ENCODE measurements around the gene NRXN3. TPM values are rescaled to one million over a fixed set of nuclear protein-coding genes. Genes with fewer than 3 reads are reported as not detected.

Gene NRXN3
- total RNA-seq, 1 experiment from 2014 or later, result not detected

GRCh38 chr14:79084861-79085260, 914.7 kb downstream of the NRXN3 start:
- Histone ChIP-seq H3K4me2 (no peak overlapping the region), H2AFZ (no peak overlapping the region), H3K79me2 (ENCODE audit: low read depth) (no peaks in the 10 kb centered on the region), H3K4me3 (no peak overlapping the region), H3K9me2 (ENCODE audit: insufficient read depth) (no peaks in the 10 kb centered on the region), H3K27me3 (ENCODE audit: insufficient read depth, low read depth) (no peaks in the 10 kb centered on the region), H3F3A (ENCODE audit: insufficient read depth, low read depth) (no peaks in the 10 kb centered on the region), H4K20me1 (ENCODE audit: insufficient read depth) (no peaks in the 10 kb centered on the region), H3K27ac (no peak overlapping the region), H3K4me1 (replicated peaks; ENCODE audit: insufficient read depth) (no peaks in the 10 kb centered on the region), H3K36me3 (ENCODE audit: low read depth) (no peaks in the 10 kb centered on the region), H3K9me3 (ENCODE audit: insufficient read depth, low read depth) (no peaks in the 10 kb centered on the region)
- no peak for DNase-seq
- intact Hi-C loops (cut with micrococcal nuclease; ENCODE audit: unreplicated experiment), result no loop called here
- TF ChIP-seq CTCF (conservative IDR thresholded peaks at IDR 0.05) (no peak), EZH2 (IDR thresholded peaks at IDR 0.05; ENCODE audit: low read depth) (no peak)
- BruUV-seq (replicated peaks), result no TSS peak
- ChIA-PET CTCF (no interaction called here), POLR2A (ENCODE audit: unreplicated experiment) (no interaction called here)

GRCh38 chr14:79089576-79089975, 919.4 kb downstream of the NRXN3 start:
- H4K20me1 ChIP-seq (ENCODE audit: insufficient read depth), result no peaks in the 10 kb centered on the region
- H3K9me2 ChIP-seq (ENCODE audit: insufficient read depth), result no peaks in the 10 kb centered on the region
- H3K36me3 ChIP-seq (ENCODE audit: low read depth), result no peaks in the 10 kb centered on the region
- no peak overlapping the region for H3K4me3 ChIP-seq
- no peak overlapping the region for H3K27ac ChIP-seq
- TF ChIP-seq CTCF (conservative IDR thresholded peaks at IDR 0.05) (no peak), EZH2 (IDR thresholded peaks at IDR 0.05; ENCODE audit: low read depth) (no peak)
- H3K4me2 ChIP-seq, result no peak overlapping the region
- no peaks in the 10 kb centered on the region for H3F3A ChIP-seq (ENCODE audit: insufficient read depth, low read depth)
- no peak overlapping the region for H2AFZ ChIP-seq
- H3K9me3 ChIP-seq (ENCODE audit: insufficient read depth, low read depth), result no peaks in the 10 kb centered on the region
- DNase-seq, result no peak
- intact Hi-C loops (cut with micrococcal nuclease; ENCODE audit: unreplicated experiment), result no loop called here
- no peaks in the 10 kb centered on the region for H3K79me2 ChIP-seq (ENCODE audit: low read depth)
- no TSS peak for BruUV-seq (replicated peaks)
- no peaks in the 10 kb centered on the region for H3K4me1 ChIP-seq (replicated peaks; ENCODE audit: insufficient read depth)
- ChIA-PET CTCF (no interaction called here), POLR2A (ENCODE audit: unreplicated experiment) (no interaction called here)
- H3K27me3 ChIP-seq (ENCODE audit: insufficient read depth, low read depth), result no peaks in the 10 kb centered on the region

GRCh38 chr14:79090641-79091180, 920.5 kb downstream of the NRXN3 start:
- H3K27me3 ChIP-seq (ENCODE audit: insufficient read depth, low read depth), result no peaks in the 10 kb centered on the region
- no peak overlapping the region for H3K27ac ChIP-seq
- H3K36me3 ChIP-seq (ENCODE audit: low read depth), result no peaks in the 10 kb centered on the region
- H3K4me3 ChIP-seq, result no peak overlapping the region
- CTCF ChIA-PET, result interaction anchor here (0.5 kb wide), 1 partner anchor 17 kb away, joined by 3 read pairs; no protein-coding TSS in a partner anchor
- no peaks in the 10 kb centered on the region for H3F3A ChIP-seq (ENCODE audit: insufficient read depth, low read depth)
- H2AFZ ChIP-seq, result no peak overlapping the region
- no peaks in the 10 kb centered on the region for H3K9me2 ChIP-seq (ENCODE audit: insufficient read depth)
- intact Hi-C loops (cut with micrococcal nuclease; ENCODE audit: unreplicated experiment), result no loop called here
- TF ChIP-seq CTCF (conservative IDR thresholded peaks at IDR 0.05) (no peak), EZH2 (IDR thresholded peaks at IDR 0.05; ENCODE audit: low read depth) (no peak)
- H3K4me1 ChIP-seq (replicated peaks; ENCODE audit: insufficient read depth), result no peaks in the 10 kb centered on the region
- no peak overlapping the region for H3K4me2 ChIP-seq
- H3K9me3 ChIP-seq (ENCODE audit: insufficient read depth, low read depth), result no peaks in the 10 kb centered on the region
- H3K79me2 ChIP-seq (ENCODE audit: low read depth), result no peaks in the 10 kb centered on the region
- H4K20me1 ChIP-seq (ENCODE audit: insufficient read depth), result no peaks in the 10 kb centered on the region
- POLR2A ChIA-PET (ENCODE audit: unreplicated experiment), result no interaction called here
- DNase-seq, result no peak
- no TSS peak for BruUV-seq (replicated peaks)

Measured in PC-9 (cell line).